Muscle of leg (tissue), 11 donors: ENCODE results near the gene IGF2. TPM values are rescaled to one million over a fixed set of nuclear protein-coding genes. Genes with fewer than 3 reads are reported as not detected.

Experiments used
- DNase-seq: peaks from one replicate; pipeline ENCODE4 v3.0.0; 2013
- H3K27ac ChIP-seq: one replicate; pipeline ENCODE4 v1.5.1; 2013; ENCODE audit warnings: mild to moderate bottlenecking, low read length, control low read depth
- H3K27me3 ChIP-seq: one replicate; pipeline ENCODE4 v1.6.1; 2013; ENCODE audit warnings: low read length; ENCODE audit not compliant: control insufficient read depth, insufficient read depth
- H3K36me3 ChIP-seq: one replicate; pipeline ENCODE4 v1.6.1; 2013; ENCODE audit warnings: low read length; ENCODE audit not compliant: control insufficient read depth, insufficient read depth
- H3K4me1 ChIP-seq: one replicate; pipeline ENCODE4 v1.6.1; 2013; ENCODE audit warnings: low read length; ENCODE audit not compliant: control insufficient read depth, insufficient read depth
- H3K4me3 ChIP-seq: one replicate; pipeline ENCODE4 v1.5.1; 2013; ENCODE audit warnings: low read length, control low read depth
- H3K9me3 ChIP-seq: replicated peaks from 2 replicates; pipeline ENCODE4 v1.6.1; 2013; ENCODE audit warnings: low read depth, low read length; ENCODE audit not compliant: control insufficient read depth
- whole genome bisulfite sequencing: methylation state at CpG from one replicate; pipeline ENCODE4 v1.1.5; 2013; ENCODE audit warnings: missing lambda C conversion rate; ENCODE audit not compliant: insufficient coverage; 5-methylcytosine and 5-hydroxymethylcytosine counted together
- polyA plus RNA-seq, 8 donors: library from polyadenylated mRNA; unstranded; fragments of 120-200 nt; gene quantifications; one replicate each; pipeline versions ENCODE4 v1.2.1 to v1.2.3, GENCODE V29; 2013; ENCODE audit warnings: inconsistent platforms in 1 of 8, low replicate concordance in 1 of 8; ENCODE audit not compliant: insufficient read length in 8 of 8, insufficient read depth in 1 of 8
- total RNA-seq: library from RNA; stranded (reverse); fragments of 120-200 nt; gene quantifications from one replicate; pipeline ENCODE4 v1.2.4, GENCODE V29; 2013

The IGF2 gene
- total and polyA plus RNA-seq, 9 donors = 1,262 to 5,136 (median 4,438) TPM

- Histone ChIP-seq H3K9me3 (no peaks in the 10 kb centered on the region), H3K27ac (peak overlapping the region; percentile 89), H3K4me1 (peaks cover 57% of the 10 kb centered on the region), H3K27me3 (peaks cover 81% of the 10 kb centered on the region), H3K36me3 (peaks cover 10% of the 10 kb centered on the region), H3K4me3 (peak overlapping the region; percentile 66)
- 12% methylated on average over 9 of the region's 18 CpGs for WGBS
- DNase-seq = peak; percentile 74
Measured at GRCh38 chr11:2144544-2145248, 5.5 kb upstream of the IGF2 start.

GRCh38 chr11:2143799-2144543 is 4.8 kb upstream of the IGF2 start:
- Histone ChIP-seq H3K4me1 (peaks cover 52% of the 10 kb centered on the region), H3K27ac (peak overlapping the region; percentile 89), H3K36me3 (peaks cover 10% of the 10 kb centered on the region), H3K4me3 (peak overlapping the region; percentile 66), H3K9me3 (no peaks in the 10 kb centered on the region), H3K27me3 (peaks cover 81% of the 10 kb centered on the region)
- peak; percentile 61 for DNase-seq
- WGBS = 3% methylated on average over 67 of the region's 72 CpGs

- Histone ChIP-seq H3K9me3 (no peaks in the 10 kb centered on the region), H3K4me1 (peaks cover 47% of the 10 kb centered on the region), H3K27ac (peak overlapping the region; percentile 89), H3K4me3 (peak overlapping the region; percentile 66), H3K36me3 (peaks cover 10% of the 10 kb centered on the region), H3K27me3 (peaks cover 80% of the 10 kb centered on the region)
- DNase-seq = no peak
- 6% methylated on average over 12 of the region's 12 CpGs for WGBS
Measured at GRCh38 chr11:2143477-2143798, 4.2 kb upstream of the IGF2 start.

GRCh38 chr11:2142762-2143202 is 3.6 kb upstream of the IGF2 start:
- WGBS = 44% methylated on average over 4 of the region's 6 CpGs
- H3K27me3 ChIP-seq = peaks cover 82% of the 10 kb centered on the region
- peaks cover 40% of the 10 kb centered on the region for H3K4me1 ChIP-seq
- no peaks in the 10 kb centered on the region for H3K9me3 ChIP-seq
- DNase-seq = no peak
- peak overlapping the region; percentile 89 for H3K27ac ChIP-seq
- H3K4me3 ChIP-seq = peak overlapping the region; percentile 66
- H3K36me3 ChIP-seq = peaks cover 5% of the 10 kb centered on the region

- peaks cover 7% of the 10 kb centered on the region for H3K36me3 ChIP-seq
- peak overlapping the region; percentile 89 for H3K27ac ChIP-seq
- no peak for DNase-seq
- no peaks in the 10 kb centered on the region for H3K9me3 ChIP-seq
- peaks cover 40% of the 10 kb centered on the region for H3K4me1 ChIP-seq
- WGBS = 38% methylated on average over 5 of the region's 5 CpGs
- H3K4me3 ChIP-seq = peak overlapping the region; percentile 66
- H3K27me3 ChIP-seq = peaks cover 86% of the 10 kb centered on the region
Measured at GRCh38 chr11:2142300-2142759, 3.1 kb upstream of the IGF2 start.

GRCh38 chr11:2140411-2141400 is 1.5 kb upstream of the IGF2 start:
- H3K27me3 ChIP-seq = peaks cover 83% of the 10 kb centered on the region
- H3K4me1 ChIP-seq = peaks cover 27% of the 10 kb centered on the region
- peak overlapping the region; percentile 66 for H3K4me3 ChIP-seq
- peak overlapping the region; percentile 89 for H3K27ac ChIP-seq
- DNase-seq = no peak
- WGBS = 7% methylated on average over 84 of the region's 102 CpGs
- H3K9me3 ChIP-seq = no peaks in the 10 kb centered on the region
- H3K36me3 ChIP-seq = peaks cover 17% of the 10 kb centered on the region

- peak; percentile 71 for DNase-seq
- Histone ChIP-seq H3K4me1 (peaks cover 26% of the 10 kb centered on the region), H3K27ac (peak overlapping the region; percentile 89), H3K36me3 (peaks cover 26% of the 10 kb centered on the region), H3K4me3 (peak overlapping the region; percentile 66), H3K27me3 (peaks cover 76% of the 10 kb centered on the region), H3K9me3 (no peaks in the 10 kb centered on the region)
- 2% methylated on average over 51 of the region's 57 CpGs for WGBS
Measured at GRCh38 chr11:2139621-2140337, 590 bp upstream of the IGF2 start.

- H3K9me3 ChIP-seq = no peaks in the 10 kb centered on the region
- under 1% methylated on average over 46 of the region's 68 CpGs for WGBS
- H3K4me1 ChIP-seq = peaks cover 32% of the 10 kb centered on the region
- H3K36me3 ChIP-seq = peaks cover 38% of the 10 kb centered on the region
- peaks cover 77% of the 10 kb centered on the region for H3K27me3 ChIP-seq
- DNase-seq = peak; percentile 49
- peak overlapping the region; percentile 60 for H3K4me3 ChIP-seq
- peak overlapping the region; percentile 66 for H3K27ac ChIP-seq
Measured at GRCh38 chr11:2138431-2139122, 612 bp downstream of the IGF2 start.

GRCh38 chr11:2138068-2138430 is 1.1 kb downstream of the IGF2 start:
- Histone ChIP-seq H3K36me3 (peaks cover 43% of the 10 kb centered on the region), H3K27ac (peak overlapping the region; percentile 79), H3K9me3 (no peaks in the 10 kb centered on the region), H3K4me3 (peak overlapping the region; percentile 60), H3K4me1 (peaks cover 38% of the 10 kb centered on the region), H3K27me3 (peaks cover 77% of the 10 kb centered on the region)
- no peak for DNase-seq
- 1% methylated on average over 37 of the region's 44 CpGs for WGBS
